Omental fat pad (tissue), 4 donors: Measurements from ENCODE around the gene SCGN. TPM values are rescaled to one million over a fixed set of nuclear protein-coding genes. Genes with fewer than 3 reads are reported as not detected.

Source experiments
- ATAC-seq: fragments of 150-250 bp; one replicate; pipeline ENCODE4 v1.9.1; 2016; ENCODE audit warnings: mild to moderate bottlenecking, moderate library complexity; ENCODE audit not compliant: low FRiP score
- DNase-seq: peaks from one replicate; pipeline ENCODE4 v3.0.0-alpha.2; 2019; ENCODE audit warnings: low spot score
- CTCF ChIP-seq, 3 donors: fragments of 450-650 bp; IDR thresholded peaks; one replicate each; pipeline ENCODE4 v1.5.1; 2016 to 2017; ENCODE audit warnings: antibody characterized with exemption in 3 of 3, mild to moderate bottlenecking in 3 of 3, moderate library complexity in 2 of 3
- total RNA-seq, 4 donors: library from RNA; depleted of rRNA; stranded (reverse); fragments of >200 nt; gene quantifications; one replicate each; pipeline ENCODE4 v1.1.0, GENCODE V29; 2016

Gene SCGN
- total RNA-seq, 4 donors from 2014 or later: 2.4 to 18.1 (median 6.4) TPM

- TF ChIP-seq CTCF (IDR thresholded peaks at IDR 0.05): no peak
- no peak for ATAC-seq
- DNase-seq: no peak
Observed at GRCh38 chr6:25713824-25714223, 61.8 kb downstream of the SCGN start.

DNA sequence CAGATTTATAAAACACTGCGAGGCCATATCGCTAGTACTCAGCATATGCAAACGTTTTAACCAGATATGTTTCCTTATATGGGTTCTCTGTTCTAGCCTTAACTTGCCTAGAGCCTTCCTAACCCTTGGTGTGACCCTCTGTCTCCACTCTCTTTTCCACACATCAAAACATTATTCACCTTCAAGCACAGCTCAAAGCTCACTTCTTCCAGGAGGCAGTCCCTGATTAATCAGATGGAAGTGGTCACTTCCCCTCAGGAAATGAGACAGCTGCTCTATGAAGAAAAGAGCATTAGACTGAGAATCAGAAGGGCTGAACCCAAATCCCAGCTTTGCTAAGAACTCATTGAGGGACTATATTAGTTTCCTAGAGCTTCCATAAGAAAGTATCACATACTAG, 62.8 kb downstream of the SCGN start:
- no peak for ATAC-seq
- TF ChIP-seq CTCF (IDR thresholded peaks at IDR 0.05): no peak

GRCh38 chr6:25715794-25716193, 63.8 kb downstream of the SCGN start:
- no peak for DNase-seq
- no peak for ATAC-seq
- TF ChIP-seq CTCF (IDR thresholded peaks at IDR 0.05): no peak

More for the DNA sequence above, 62.8 kb downstream of the SCGN start:
- DNase-seq: no peak

GRCh38 chr6:25717866-25718740, 66.1 kb downstream of the SCGN start:
- ATAC-seq (no peak), DNase-seq (no peak)
- TF ChIP-seq CTCF (IDR thresholded peaks at IDR 0.05): no peak

GRCh38 chr6:25726122-25726911, 74.3 kb downstream of the SCGN start:
- ATAC-seq (no peak), DNase-seq (no peak)
- no peak for TF ChIP-seq CTCF (IDR thresholded peaks at IDR 0.05)

DNA sequence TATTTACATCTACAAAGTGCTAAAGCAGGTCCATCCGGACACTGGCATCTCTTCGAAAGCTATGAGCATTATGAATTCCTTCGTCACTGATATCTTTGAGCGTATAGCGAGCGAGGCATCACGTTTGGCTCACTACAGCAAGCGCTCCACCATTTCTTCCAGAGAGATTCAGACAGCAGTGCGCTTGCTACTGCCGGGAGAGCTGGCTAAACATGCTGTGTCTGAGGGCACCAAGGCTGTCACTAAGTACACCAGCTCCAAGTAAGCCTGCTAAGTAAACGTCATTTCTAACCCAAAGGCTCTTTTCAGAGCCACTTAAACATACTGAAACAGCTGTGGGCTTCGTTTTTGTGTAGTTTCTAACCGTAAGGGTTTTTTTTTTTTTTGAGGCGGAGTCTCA, 75.0 kb downstream of the SCGN start:
- no peak for TF ChIP-seq CTCF (IDR thresholded peaks at IDR 0.05)
- no peak for ATAC-seq

More for the DNA sequence above, 75.0 kb downstream of the SCGN start:
- no peak for DNase-seq
